NK-92 (cell line): ENCODE data around the gene DAAM2.

ENCODE experiments used
- DNase-seq: peaks from one replicate; lab custom pipeline; 2025; ENCODE audit not compliant: unreplicated experiment; lab: John Stamatoyannopoulos, UW

DAAM2 gene

GRCh38 chr6:39925191-39925930, 133.2 kb downstream of the DAAM2 start:
- DNase-seq = no peak

GRCh38 chr6:39925931-39926290, 133.7 kb downstream of the DAAM2 start:
- DNase-seq = no peak

GRCh38 chr6:39926668-39927067, 134.5 kb downstream of the DAAM2 start:
- DNase-seq = no peak

DNA sequence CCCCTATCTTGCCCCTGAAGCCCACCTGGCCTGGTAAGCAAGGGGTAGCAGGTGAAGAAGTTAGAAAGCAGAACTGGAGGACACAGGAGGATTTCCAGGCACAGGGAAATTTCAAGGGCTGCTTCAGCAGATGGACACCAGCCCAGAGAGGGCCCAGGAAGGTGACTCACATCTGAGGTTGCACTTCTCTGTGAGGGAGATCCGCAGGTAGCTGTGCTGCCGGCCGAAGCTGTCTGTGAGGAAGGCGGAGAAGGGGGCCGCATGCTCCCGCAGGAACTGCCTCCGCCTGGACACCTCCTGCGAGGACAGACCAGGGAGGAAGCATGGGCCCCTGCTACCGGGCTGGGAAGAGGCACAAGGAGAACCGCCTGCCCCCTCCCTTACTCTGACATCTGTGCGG, 135.0 kb downstream of the DAAM2 start:
- DNase-seq = no peak

- no peak for DNase-seq
These were observed 137.0 kb downstream of the DAAM2 start for GRCh38 chr6:39929039-39929732.

DNA sequence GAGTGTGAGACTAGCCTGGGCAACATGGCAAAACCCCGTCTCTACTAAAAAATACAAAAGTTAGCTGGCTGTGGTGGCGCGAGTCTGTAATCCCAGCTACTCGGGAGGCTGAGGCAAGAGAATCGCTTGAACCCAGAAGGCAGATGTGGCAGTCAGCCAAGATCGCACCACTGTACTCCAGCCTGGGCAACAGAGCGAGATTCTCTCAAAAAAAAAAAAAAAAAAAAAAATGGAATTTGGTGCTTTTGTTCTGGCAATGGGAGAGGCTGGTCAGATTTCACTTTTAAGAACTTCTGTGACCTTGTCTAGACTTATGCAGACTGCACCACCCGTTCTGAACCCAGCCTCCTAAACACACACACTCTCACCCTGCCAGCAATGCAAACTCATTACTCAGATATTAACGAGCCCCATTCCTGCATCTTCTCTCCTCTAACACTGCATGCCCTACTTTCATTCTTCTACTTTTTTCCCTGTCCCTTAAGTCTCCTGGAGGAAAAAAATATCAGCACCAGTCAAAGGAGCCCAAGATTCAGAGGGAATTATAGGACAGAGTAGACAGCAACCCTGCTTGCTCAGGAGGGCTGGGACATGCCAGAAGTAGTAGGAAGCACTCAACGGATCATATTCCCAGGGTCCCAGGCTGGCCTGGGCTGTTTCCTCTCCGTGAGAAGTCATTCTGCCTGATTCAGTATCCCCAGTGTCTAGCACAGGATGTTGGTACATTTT, 137.7 kb downstream of the DAAM2 start:
- no peak for DNase-seq

DNA sequence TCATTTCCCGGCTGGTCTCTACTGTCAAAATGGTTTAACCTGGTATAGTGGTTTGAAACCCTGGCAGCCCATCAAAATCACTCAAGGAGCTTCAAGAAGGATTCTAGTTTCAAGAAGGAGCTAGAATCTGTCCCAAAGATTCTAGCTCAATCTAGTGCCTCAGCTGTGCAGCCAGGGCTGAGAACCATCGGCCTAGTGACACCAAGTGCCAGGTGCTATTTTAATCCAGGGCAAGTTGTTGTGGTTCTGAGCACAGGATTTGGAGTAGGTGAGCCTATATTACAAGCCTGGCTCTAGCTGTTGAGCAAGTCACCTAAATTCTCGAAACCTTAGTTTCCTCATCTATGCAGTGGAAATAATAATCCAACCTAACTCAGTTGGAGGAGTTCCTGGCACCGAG, 138.4 kb downstream of the DAAM2 start:
- no peak for DNase-seq

DNA sequence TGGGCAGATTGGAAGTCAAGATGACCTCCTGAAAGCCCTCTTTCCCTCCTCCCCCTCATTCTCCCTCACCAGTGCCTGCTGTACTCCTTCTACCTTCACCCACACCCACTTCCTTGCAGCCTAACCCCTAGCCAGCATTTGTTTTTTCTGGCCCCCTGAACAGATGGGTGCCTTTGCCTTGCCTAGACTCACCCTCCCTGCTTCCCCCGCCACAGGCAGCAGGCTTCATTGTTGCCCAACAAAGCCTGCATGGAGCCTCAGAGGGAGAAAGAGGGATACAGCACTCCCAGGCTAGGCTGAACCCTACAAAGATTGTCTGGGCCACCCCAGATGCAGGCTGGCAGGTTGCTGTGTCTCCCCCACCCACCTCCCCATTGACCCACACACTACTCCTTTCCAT, 139.4 kb downstream of the DAAM2 start:
- DNase-seq = no peak

DNA sequence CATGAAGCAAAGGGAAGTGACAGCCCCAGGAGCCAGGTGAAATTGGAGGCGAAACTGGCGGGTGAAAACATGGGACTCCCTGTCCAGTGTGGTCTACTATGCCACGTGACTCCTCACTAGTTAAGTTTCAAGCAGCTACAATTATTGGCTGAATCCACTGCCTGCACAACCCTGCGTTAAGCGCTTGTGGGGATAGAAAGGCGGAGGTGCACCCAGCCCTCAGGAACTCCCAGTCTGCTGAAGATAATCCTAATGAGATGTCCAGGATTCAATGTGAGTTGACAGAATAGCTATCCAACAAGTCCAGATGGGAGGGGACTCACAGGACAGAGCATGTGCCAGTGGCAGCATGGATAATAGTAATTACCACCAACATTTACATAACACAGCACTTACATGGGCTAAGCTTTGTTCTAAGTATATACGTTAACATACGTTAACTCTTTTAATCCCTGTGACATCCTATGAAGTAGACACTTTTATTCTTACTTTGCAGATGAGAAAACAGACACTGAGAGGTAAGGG, 140.3 kb downstream of the DAAM2 start:
- DNase-seq = no peak

GRCh38 chr6:39933669-39934130, 141.5 kb downstream of the DAAM2 start:
- DNase-seq = no peak

GRCh38 chr6:39934131-39934757, 142.1 kb downstream of the DAAM2 start, which contains the start of gene MOCS1:
MOCS1 (minus strand) TSS chr6:39934462; CDS start chr6:39934417, 45 bp downstream.
- DNase-seq = no peak

DNA sequence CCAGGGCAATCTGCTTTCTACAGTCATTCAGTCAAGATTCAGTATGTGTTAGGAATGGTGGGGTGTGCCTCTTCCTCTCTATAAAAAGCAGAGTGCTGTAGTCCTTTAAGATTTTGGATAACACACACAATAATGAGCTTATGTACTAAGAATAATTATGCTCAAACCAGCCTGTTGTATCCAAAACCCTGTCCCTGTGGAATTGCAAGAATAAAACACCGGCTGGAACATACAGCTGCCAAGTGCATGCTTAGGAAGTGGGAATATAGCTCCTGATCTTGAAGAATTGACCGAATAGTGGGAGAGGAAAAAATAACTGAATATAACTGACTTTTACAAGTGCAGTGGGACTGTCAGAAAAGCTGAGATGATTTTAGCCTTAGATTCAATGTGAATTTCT, 143.1 kb downstream of the DAAM2 start:
- no peak for DNase-seq

DNA sequence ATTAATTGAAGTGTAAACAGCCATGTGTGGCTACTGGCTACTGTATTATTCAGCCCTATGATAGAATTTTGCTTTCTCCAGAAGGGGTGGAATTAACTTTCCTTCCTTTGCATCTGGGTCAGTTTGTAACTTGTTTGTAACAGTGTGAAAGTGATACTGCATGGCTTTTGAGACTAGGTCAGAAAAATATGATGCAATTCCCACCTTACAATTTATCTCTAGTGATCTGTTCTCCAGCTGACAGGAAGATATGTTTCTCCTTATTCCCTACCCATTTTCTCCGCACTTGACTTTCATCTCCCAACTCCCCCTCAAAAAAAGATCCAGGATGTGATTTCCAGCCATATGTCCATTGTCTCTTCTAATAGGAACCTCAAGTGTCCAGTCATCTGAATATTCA, 144.7 kb downstream of the DAAM2 start:
- DNase-seq = no peak

DNA sequence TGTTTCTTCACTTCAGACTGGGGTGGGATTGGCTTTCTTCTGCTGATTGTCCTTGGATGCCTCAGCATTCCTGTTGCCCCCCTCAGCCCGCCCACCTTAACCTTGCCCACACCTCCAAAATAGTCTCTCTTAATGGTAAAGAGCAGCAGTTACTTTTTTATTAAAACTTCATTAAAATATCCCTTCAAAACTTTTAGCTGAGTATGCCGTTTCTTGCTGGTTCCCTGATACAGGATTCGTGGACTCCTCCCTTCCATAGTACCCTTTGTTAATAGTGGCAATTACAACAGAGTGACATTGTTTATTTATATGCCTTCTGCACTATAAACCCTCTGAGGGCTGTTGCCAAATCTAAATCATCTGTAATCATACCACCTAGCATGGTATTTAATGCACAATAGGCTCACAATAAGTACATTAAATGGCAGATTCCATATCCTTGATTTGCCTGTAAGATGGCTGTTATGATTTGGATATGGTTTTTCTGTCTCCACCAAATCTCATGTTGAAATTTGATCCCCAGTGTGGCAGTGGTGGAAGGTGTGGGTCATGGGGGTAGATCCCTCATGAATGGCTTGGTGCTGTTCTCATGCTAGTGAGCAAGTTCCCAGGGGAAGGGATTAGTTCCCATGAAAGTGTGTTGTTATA, 145.6 kb downstream of the DAAM2 start:
- DNase-seq = no peak

- DNase-seq = no peak
These were observed 146.8 kb downstream of the DAAM2 start for GRCh38 chr6:39938773-39939654.

DNA sequence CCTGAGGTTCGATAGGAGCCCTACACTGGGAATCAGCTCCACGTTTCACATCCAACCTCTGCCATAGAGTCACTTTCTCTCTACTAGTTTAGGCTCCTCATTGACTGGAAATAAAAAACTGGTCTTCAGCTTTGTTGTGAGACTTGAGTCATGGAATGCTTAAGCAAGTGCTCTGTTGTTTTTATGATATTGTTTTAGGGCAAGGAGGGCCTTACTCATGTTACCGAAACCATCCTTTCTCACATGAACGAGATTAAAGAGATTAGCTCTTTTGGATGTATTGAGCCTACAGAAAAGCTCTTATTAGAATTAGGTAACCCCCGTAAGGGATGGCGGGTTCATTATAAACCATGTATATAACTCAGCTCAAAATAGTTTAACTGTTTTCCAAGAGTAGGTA, 149.0 kb downstream of the DAAM2 start:
- no peak for DNase-seq

DNA sequence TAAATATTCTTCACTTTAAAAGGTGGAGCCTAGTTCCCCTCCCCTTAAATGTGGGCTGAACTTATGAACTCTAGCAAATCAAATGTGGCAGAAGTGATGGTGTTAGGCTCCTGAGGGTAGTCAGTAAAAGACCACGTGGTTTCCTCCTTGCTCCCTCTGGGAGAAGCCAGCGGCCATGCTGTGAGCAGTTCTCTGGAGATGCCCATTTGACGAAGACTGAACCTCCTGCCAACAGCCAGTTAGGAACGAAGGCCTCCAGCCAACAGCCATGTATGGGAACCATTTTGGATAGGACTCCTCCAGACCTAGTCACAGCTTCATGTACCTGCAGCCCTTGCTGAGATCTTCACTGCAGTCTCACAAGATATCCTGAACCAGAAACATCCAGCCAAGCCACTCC, 149.6 kb downstream of the DAAM2 start:
- DNase-seq = no peak

- no peak for DNase-seq
These were observed 150.9 kb downstream of the DAAM2 start for GRCh38 chr6:39942903-39943580.

DNA sequence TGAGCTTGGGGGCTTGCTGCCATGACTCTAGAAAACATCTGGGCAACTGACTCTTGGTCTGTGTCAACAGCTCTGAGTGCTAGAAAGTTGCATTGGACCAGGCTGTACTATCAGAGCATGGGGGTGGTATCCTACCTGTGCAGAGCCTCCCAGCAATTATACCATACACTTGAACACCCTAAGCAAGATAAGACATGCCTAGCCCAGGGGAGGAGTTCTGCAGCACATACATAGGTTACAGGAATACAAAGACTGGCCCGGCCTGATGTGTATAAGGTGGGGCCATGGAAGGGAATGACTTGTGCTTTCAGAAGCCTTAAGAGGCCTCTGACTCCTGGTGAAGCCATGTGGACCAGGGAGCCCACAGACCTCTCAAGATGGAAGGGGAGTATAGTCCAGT, 153.4 kb downstream of the DAAM2 start:
- no peak for DNase-seq
